ENCODE measurements around the gene CFDP1.
A peak's percentile ranks its signal among the peaks of the same experiment; 100 is the strongest.

The CFDP1 gene

DNA sequence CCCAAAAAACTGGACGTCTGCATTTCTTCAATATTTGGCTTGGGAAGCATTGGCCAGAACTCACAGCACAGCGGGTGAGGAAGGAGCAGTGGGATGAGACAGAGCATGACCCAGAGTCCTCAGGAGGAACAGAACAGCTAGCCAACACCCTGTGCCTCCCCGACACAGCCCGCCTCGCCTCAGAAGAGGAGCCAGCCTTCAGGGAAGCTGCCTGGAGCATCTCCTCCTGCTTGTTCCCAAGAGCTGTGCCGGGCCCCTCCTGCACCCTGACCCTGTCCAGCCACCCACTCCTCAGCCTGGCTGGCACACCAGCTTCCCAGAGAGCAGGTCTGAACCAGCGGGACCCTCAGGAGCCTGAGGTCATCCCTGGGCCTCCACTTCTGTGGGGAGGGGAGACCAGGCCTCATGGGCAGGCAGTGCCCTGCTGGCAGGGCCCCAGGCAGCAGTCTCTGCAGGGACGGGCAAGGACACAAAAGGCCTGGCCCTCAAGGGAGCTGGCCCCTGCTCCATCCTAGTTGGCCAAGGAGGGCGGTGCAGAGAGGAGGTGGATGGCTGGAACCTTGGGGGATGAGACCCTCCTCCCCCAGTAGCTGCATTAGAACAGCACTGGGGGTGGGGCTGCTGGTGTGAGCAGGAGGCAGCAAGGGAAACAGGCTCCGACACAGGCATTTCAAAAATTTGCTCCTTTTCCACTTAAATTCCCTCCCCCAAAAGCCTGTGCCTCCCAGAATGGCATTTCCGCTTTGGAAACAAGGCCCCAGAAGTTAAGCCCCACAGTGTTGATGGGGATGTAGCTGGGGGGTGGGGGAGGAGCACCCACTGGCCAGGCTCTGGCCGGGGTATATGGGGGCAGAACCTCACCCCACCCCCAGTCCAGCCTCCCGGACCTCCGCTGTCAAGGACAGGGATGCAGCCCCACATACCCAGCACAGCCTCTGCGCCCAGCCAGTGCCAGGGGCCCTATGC is 180.1 kb downstream of the CFDP1 start:
- H3K27me3 ChIP-seq (ENCODE audit: control insufficient read depth, insufficient read depth, low read length) = no peaks in the 10 kb centered on the region
- H3K4me3 ChIP-seq (ENCODE audit: low read depth, low read length) = peak overlapping the region; percentile 50
- H3K36me3 ChIP-seq (ENCODE audit: control insufficient read depth, insufficient read depth, low read length) = peaks cover 6% of the 10 kb centered on the region
- peak overlapping the region; percentile 89 for H3K27ac ChIP-seq (ENCODE audit: low read depth, low read length)
- peaks cover 80% of the 10 kb centered on the region for H3K4me1 ChIP-seq (ENCODE audit: control insufficient read depth, insufficient read depth, low read length)
- H3K9me3 ChIP-seq (ENCODE audit: control insufficient read depth, insufficient read depth, low read depth, low read length) = no peaks in the 10 kb centered on the region
- H3K9ac ChIP-seq (ENCODE audit: low read length) = peak overlapping the region; percentile 87

- peak overlapping the region; percentile 87 for H3K9ac ChIP-seq (ENCODE audit: low read length)
- peaks cover 7% of the 10 kb centered on the region for H3K36me3 ChIP-seq (ENCODE audit: control insufficient read depth, insufficient read depth, low read length)
- peaks cover 81% of the 10 kb centered on the region for H3K4me1 ChIP-seq (ENCODE audit: control insufficient read depth, insufficient read depth, low read length)
- H3K4me3 ChIP-seq (ENCODE audit: low read depth, low read length) = peak overlapping the region; percentile 50
- H3K27me3 ChIP-seq (ENCODE audit: control insufficient read depth, insufficient read depth, low read length) = no peaks in the 10 kb centered on the region
- peak overlapping the region; percentile 89 for H3K27ac ChIP-seq (ENCODE audit: low read depth, low read length)
- no peaks in the 10 kb centered on the region for H3K9me3 ChIP-seq (ENCODE audit: control insufficient read depth, insufficient read depth, low read depth, low read length)
Measured at GRCh38 chr16:75252049-75252864, 181.0 kb downstream of the CFDP1 start.

DNA sequence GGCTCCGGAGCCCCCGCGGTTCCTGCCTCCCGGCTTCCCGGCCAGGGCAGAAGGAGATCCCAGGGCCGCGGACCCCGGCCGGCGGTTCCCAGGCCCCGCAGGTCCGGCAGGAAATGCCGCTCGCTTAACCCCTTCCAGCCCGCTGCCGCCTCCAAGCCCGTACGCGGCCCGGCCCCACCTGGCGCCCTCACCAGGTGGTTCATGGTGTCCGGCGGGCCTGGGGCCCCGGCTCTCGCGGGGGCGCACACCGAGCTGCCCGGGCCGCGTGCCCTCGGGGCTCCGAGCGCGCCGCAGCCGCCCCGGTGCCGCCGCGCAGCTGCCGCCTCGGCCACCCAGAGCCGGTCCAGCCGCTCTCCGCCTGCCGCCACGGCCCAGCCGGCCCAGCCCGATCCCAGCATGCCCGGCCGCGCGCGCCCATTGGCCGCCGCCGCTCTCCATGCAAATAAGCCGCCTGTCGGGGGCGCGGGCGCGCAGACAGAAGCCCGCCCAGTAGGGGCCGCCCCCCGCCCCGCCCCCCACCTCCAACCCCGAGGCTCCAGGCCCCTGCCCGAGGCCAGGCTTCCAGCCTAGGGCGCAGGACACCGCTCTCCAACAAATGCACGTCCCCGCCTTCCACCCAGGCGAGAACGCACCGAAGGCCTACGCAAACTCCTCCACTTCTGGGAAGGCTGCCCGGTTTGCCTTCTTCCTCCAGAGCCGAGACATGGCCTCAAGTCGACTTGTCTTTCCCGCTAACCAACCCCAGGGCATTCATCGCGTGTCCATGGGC is 181.8 kb downstream of the CFDP1 start, which contains the start of gene BCAR1:
TSS of gene BCAR1 (minus strand) at position 345 of the 769 bp plus-strand sequence. CDS start at position 203, 142 bp downstream.
- H3K36me3 ChIP-seq (ENCODE audit: control insufficient read depth, insufficient read depth, low read length) = peaks cover 15% of the 10 kb centered on the region
- H3K27ac ChIP-seq (ENCODE audit: low read depth, low read length) = peak within 1 kb of the TSS; percentile 89
- H3K4me1 ChIP-seq (ENCODE audit: control insufficient read depth, insufficient read depth, low read length) = peaks cover 81% of the 10 kb centered on the region
- peak within 1 kb of the TSS; percentile 88 for H3K9ac ChIP-seq (ENCODE audit: low read length)
- H3K4me3 ChIP-seq (ENCODE audit: low read depth, low read length) = peak within 1 kb of the TSS; percentile 84
- H3K9me3 ChIP-seq (ENCODE audit: control insufficient read depth, insufficient read depth, low read depth, low read length) = no peaks in the 10 kb centered on the region
- no peaks in the 10 kb centered on the region for H3K27me3 ChIP-seq (ENCODE audit: control insufficient read depth, insufficient read depth, low read length)

GRCh38 chr16:75250809-75251279 is 182.5 kb downstream of the CFDP1 start:
- H3K27ac ChIP-seq (ENCODE audit: low read depth, low read length) = peak overlapping the region; percentile 78
- H3K9ac ChIP-seq (ENCODE audit: low read length) = peak overlapping the region; percentile 88
- H3K27me3 ChIP-seq (ENCODE audit: control insufficient read depth, insufficient read depth, low read length) = no peaks in the 10 kb centered on the region
- peaks cover 81% of the 10 kb centered on the region for H3K4me1 ChIP-seq (ENCODE audit: control insufficient read depth, insufficient read depth, low read length)
- H3K9me3 ChIP-seq (ENCODE audit: control insufficient read depth, insufficient read depth, low read depth, low read length) = no peaks in the 10 kb centered on the region
- H3K4me3 ChIP-seq (ENCODE audit: low read depth, low read length) = peak overlapping the region; percentile 84
- H3K36me3 ChIP-seq (ENCODE audit: control insufficient read depth, insufficient read depth, low read length) = peaks cover 16% of the 10 kb centered on the region

DNA sequence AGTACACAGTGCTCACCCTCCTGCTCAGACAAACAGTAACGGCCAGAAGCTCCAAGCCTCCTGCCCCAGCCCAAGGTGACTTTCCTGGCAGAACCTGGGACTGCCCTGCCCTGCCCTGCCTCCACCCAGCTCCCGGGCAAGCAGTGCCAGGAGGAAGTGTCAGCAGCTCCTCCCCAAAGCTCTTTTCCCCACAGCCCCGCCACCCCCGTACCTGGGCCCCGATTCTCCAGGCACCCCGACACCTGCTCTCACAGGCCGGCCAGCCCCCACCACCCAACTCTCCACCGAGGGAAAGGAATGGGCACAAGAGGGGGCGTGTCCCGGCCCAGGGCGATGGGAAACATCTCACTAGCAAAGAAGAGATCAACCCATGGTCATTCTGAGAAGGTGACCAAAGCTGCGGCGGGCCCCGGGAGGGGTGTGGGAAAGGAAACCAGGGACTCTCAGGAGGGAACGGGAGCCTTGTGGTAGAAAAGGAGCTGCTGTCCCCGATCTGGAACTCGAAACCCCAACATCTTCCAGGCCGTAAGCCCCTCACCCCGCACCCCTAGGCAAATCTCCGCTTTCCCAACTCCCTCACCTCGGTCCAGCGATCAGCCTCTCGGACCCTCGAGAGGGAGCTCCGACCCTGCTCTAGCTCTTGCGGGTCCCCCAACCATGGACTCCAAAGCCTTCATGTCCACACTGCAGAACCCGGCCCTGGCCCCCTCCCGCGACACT is 183.1 kb downstream of the CFDP1 start:
- H3K4me1 ChIP-seq (ENCODE audit: control insufficient read depth, insufficient read depth, low read length) = peaks cover 83% of the 10 kb centered on the region
- H3K4me3 ChIP-seq (ENCODE audit: low read depth, low read length) = peak overlapping the region; percentile 84
- peaks cover 16% of the 10 kb centered on the region for H3K36me3 ChIP-seq (ENCODE audit: control insufficient read depth, insufficient read depth, low read length)
- no peaks in the 10 kb centered on the region for H3K27me3 ChIP-seq (ENCODE audit: control insufficient read depth, insufficient read depth, low read length)
- peak overlapping the region; percentile 88 for H3K9ac ChIP-seq (ENCODE audit: low read length)
- H3K27ac ChIP-seq (ENCODE audit: low read depth, low read length) = peak overlapping the region; percentile 78
- no peaks in the 10 kb centered on the region for H3K9me3 ChIP-seq (ENCODE audit: control insufficient read depth, insufficient read depth, low read depth, low read length)

DNA sequence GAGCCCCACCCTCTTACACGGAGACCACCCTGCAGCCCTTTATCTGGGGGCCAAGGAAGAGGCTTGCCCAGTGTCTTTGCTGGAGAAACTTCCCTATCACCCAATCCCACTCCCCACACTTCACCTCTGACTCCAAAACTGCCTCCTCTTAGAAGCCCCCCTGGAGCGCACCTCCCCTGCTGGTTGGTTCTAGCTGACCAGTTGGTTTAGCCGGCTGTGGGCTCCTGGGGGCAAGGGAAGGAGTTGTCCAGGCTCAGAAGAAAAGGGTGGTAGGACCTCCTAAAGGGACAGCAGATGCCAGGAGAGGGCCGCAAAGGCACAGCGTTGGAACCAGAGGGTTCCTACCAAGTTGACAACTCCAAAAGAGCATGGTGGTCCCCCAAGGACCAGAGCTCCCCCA is 183.9 kb downstream of the CFDP1 start:
- Histone ChIP-seq H3K36me3 (ENCODE audit: control insufficient read depth, insufficient read depth, low read length) (peaks cover 18% of the 10 kb centered on the region), H3K4me3 (ENCODE audit: low read depth, low read length) (peak overlapping the region; percentile 84), H3K4me1 (ENCODE audit: control insufficient read depth, insufficient read depth, low read length) (peaks cover 83% of the 10 kb centered on the region), H3K9ac (ENCODE audit: low read length) (peak overlapping the region; percentile 88), H3K9me3 (ENCODE audit: control insufficient read depth, insufficient read depth, low read depth, low read length) (no peaks in the 10 kb centered on the region), H3K27ac (ENCODE audit: low read depth, low read length) (no peak overlapping the region), H3K27me3 (ENCODE audit: control insufficient read depth, insufficient read depth, low read length) (no peaks in the 10 kb centered on the region)

DNA sequence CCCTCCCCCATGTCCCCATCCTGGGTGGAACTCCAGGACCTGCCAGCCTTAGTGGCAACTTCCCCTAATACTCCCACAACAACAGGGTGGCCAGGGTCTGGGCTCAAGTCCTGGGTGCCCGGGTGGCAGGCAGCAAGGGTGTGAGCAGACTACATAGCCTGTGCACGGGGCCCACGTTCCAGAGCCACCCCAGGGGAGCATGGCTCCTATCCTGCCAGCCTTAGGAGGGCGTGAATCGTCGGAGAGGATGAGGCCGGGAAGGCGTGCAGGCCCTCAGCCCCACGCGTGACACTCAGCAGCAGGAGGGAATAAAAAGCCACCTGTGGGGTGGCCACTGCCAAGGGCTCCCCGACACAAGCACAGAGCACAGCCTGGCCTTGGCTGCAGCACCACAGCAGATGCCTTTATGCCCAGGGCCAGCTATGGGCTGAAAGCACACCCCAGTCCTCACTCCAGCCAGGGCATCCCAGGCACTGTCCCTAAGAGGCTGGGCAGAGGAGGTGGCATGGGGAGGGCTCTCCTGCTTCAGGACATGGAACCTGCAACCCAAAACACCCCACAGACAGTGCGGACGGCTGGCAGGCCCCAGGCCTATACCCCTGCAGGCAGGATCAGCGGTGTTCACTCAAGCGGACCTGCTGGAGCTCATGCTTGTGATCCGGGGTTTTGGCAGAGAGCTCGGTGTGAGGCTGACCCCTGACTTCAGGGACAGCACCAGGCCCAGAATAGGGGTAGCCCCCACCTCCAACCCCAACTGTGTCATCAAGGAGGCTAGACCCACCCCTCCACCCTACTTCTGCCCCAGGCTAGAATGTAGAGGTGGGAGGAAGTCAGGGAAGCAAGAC is 184.5 kb downstream of the CFDP1 start:
- H3K9me3 ChIP-seq (ENCODE audit: control insufficient read depth, insufficient read depth, low read depth, low read length) = no peaks in the 10 kb centered on the region

DNA sequence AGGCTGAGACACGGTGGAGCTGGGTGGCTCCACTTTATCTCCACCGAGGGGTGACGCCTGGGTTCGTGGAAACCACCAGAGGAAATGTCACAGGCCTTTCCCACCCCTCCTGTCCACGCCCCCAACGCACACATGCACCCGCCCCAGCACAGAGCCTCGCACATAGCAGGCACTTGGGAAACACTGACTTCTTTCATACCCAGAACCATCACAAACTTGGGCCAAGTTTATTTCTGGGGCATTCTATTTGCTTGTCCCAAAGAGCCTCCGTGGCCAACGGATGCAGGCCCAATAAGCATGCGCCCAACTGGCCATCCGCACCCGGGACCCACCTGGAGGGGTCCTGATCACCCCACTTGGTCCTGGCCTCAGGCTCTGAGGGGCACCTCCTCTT is 185.2 kb downstream of the CFDP1 start:
- Histone ChIP-seq H3K4me3 (ENCODE audit: low read depth, low read length) (peak overlapping the region; percentile 5; the same call in 1 of the 2 replicates), H3K36me3 (ENCODE audit: control insufficient read depth, insufficient read depth, low read length) (peaks cover 30% of the 10 kb centered on the region), H3K9ac (ENCODE audit: low read length) (no peak overlapping the region), H3K27ac (ENCODE audit: low read depth, low read length) (no peak overlapping the region), H3K9me3 (ENCODE audit: control insufficient read depth, insufficient read depth, low read depth, low read length) (no peaks in the 10 kb centered on the region), H3K27me3 (ENCODE audit: control insufficient read depth, insufficient read depth, low read length) (no peaks in the 10 kb centered on the region), H3K4me1 (ENCODE audit: control insufficient read depth, insufficient read depth, low read length) (peaks cover 80% of the 10 kb centered on the region)

More for the DNA sequence above, 184.5 kb downstream of the CFDP1 start:
- H3K27me3 ChIP-seq (ENCODE audit: control insufficient read depth, insufficient read depth, low read length) = no peaks in the 10 kb centered on the region
- H3K27ac ChIP-seq (ENCODE audit: low read depth, low read length) = no peak overlapping the region
- peak overlapping the region; percentile 84; the same call in 1 of the 2 replicates for H3K4me3 ChIP-seq (ENCODE audit: low read depth, low read length)
- peak overlapping the region; percentile 88 for H3K9ac ChIP-seq (ENCODE audit: low read length)
- peaks cover 25% of the 10 kb centered on the region for H3K36me3 ChIP-seq (ENCODE audit: control insufficient read depth, insufficient read depth, low read length)
- peaks cover 83% of the 10 kb centered on the region for H3K4me1 ChIP-seq (ENCODE audit: control insufficient read depth, insufficient read depth, low read length)

DNA sequence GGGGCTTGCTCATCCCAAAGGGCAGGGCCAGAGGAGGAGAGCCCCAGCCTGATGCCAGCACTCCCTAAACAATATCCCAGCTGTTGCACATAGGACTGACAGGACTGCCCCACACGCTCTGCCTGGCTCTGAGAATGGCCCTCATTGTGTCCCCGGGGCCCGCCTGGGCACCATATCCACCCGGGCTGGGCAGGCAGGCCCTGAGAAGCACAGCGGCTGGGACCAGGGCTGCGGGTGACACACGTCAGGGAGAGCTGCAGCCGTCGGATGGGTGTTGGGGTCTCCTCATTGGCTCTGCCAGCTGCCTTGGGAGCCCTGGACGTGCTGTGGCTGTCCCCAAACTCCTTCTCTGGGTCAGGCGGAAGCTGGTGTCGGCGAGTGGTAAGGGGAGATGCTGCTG is 186.1 kb downstream of the CFDP1 start:
- no peaks in the 10 kb centered on the region for H3K27me3 ChIP-seq (ENCODE audit: control insufficient read depth, insufficient read depth, low read length)
- peaks cover 71% of the 10 kb centered on the region for H3K4me1 ChIP-seq (ENCODE audit: control insufficient read depth, insufficient read depth, low read length)
- peaks cover 39% of the 10 kb centered on the region for H3K36me3 ChIP-seq (ENCODE audit: control insufficient read depth, insufficient read depth, low read length)
- peak overlapping the region; percentile 95; the same call in 1 of the 2 replicates for H3K27ac ChIP-seq (ENCODE audit: low read depth, low read length)
- no peak overlapping the region for H3K4me3 ChIP-seq (ENCODE audit: low read depth, low read length)
- H3K9me3 ChIP-seq (ENCODE audit: control insufficient read depth, insufficient read depth, low read depth, low read length) = no peaks in the 10 kb centered on the region
- peak overlapping the region; percentile 20 for H3K9ac ChIP-seq (ENCODE audit: low read length)
